Fibroblast of lung (primary cell): Measurements from ENCODE around the gene AKT1S1. TPM values are rescaled to one million over a fixed set of nuclear protein-coding genes. Genes with fewer than 3 reads are reported as not detected.
A peak's percentile ranks its signal among the peaks of the same experiment; 100 is the strongest.

Source experiments
- DNase-seq, 2 donors: peaks; one replicate each; pipeline versions ENCODE4 v3.0.0 to v3.0.0-alpha.2; 2010; ENCODE audit warnings: low read depth in 2 of 2
- H2AFZ ChIP-seq: 2 replicates; pipeline ENCODE4 v1.5.1; 2012; ENCODE audit warnings: low read length, control low read depth, inconsistent platforms
- H3K27ac ChIP-seq: 2 replicates; pipeline ENCODE4 v1.5.1; 2011; ENCODE audit warnings: low read length, control low read depth; ENCODE audit not compliant: insufficient read depth
- H3K27me3 ChIP-seq: 2 replicates; pipeline ENCODE4 v1.5.1; 2011; ENCODE audit warnings: mild to moderate bottlenecking, low read length; ENCODE audit not compliant: control insufficient read depth, insufficient read depth
- H3K36me3 ChIP-seq: 2 replicates; pipeline ENCODE4 v1.5.1; 2011; ENCODE audit warnings: low read length; ENCODE audit not compliant: control insufficient read depth, insufficient read depth
- H3K4me1 ChIP-seq: 2 replicates; pipeline ENCODE4 v1.5.1; 2011; ENCODE audit warnings: low read length; ENCODE audit not compliant: control insufficient read depth, insufficient read depth; ENCODE audit errors: extremely low read depth
- H3K4me2 ChIP-seq: 2 replicates; pipeline ENCODE4 v1.5.1; 2011; ENCODE audit warnings: low read length, control low read depth; ENCODE audit not compliant: insufficient read depth; ENCODE audit errors: extremely low read depth
- H3K4me3 ChIP-seq, 4 experiments: fragments of 200-600 bp in 1 of 4; sonication (generic) in 1 of 4; replicated peaks in 1 of 4; 2 replicates each; pipeline ENCODE4 v1.5.1; 2011 to 2016; ENCODE audit warnings: low read length in 4 of 4, low read depth in 3 of 4, mild to moderate bottlenecking in 3 of 4, control low read depth in 2 of 4, inconsistent platforms in 1 of 4, mixed read lengths in 1 of 4; ENCODE audit not compliant: insufficient read depth in 1 of 4; ENCODE audit errors: control extremely low read depth in 1 of 4
- H3K79me2 ChIP-seq: 2 replicates; pipeline ENCODE4 v1.5.1; 2012; ENCODE audit warnings: mild to moderate bottlenecking, low read length, inconsistent platforms; ENCODE audit not compliant: control insufficient read depth, insufficient read depth
- H3K9ac ChIP-seq: 2 replicates; pipeline ENCODE4 v1.5.1; 2011; ENCODE audit warnings: mild to moderate bottlenecking, low read length, control low read depth; ENCODE audit not compliant: insufficient read depth
- H3K9me3 ChIP-seq: 2 replicates; pipeline ENCODE4 v1.5.1; 2012; ENCODE audit warnings: low read depth, low read length; ENCODE audit not compliant: control insufficient read depth, insufficient read depth
- H4K20me1 ChIP-seq: 2 replicates; pipeline ENCODE4 v1.5.1; 2011; ENCODE audit warnings: low read length; ENCODE audit not compliant: control insufficient read depth, insufficient read depth; ENCODE audit errors: extremely low read depth
- CTCF ChIP-seq, 2 donors: IDR thresholded peaks in 1 of 2; conservative IDR thresholded peaks in 1 of 2; 1 replicate in 1 of 2; 2 replicates in 1 of 2; pipeline ENCODE4 v1.5.1; 2011 to 2012; ENCODE audit warnings: low read length in 2 of 2, control low read depth in 1 of 2, inconsistent platforms in 1 of 2, low read depth in 1 of 2, mild to moderate bottlenecking in 1 of 2
- EZH2 ChIP-seq: IDR thresholded peaks from 2 replicates; pipeline ENCODE4 v1.5.1; 2012; ENCODE audit warnings: low read length, control low read depth, mild to moderate bottlenecking; ENCODE audit errors: missing control alignments
- polyA plus RNA-seq, 2 donors: library from polyadenylated mRNA; depleted of rRNA in 1 of 2; stranded (reverse) in 1 of 2; unstranded in 1 of 2; fragments of >200 nt; gene quantifications; 2 replicates each; pipeline ENCODE4 v1.2.1, GENCODE V29; 2011 to 2012; ENCODE audit warnings: missing spikeins in 1 of 2
- total RNA-seq: library from RNA; depleted of rRNA; stranded (reverse); fragments of >200 nt; gene quantifications from 2 replicates; pipeline ENCODE4 v1.2.1, GENCODE V29; 2014

AKT1S1 gene
- total and polyA plus RNA-seq, 2 donors (not counting 1 experiment from before 2014, with no cell fraction given) = 12.2 to 37.4 TPM

- Histone ChIP-seq H3K79me2 (peaks cover 58% of the 10 kb centered on the region), H3K4me1 (peaks cover 4% of the 10 kb centered on the region), H3K9me3 (no peaks in the 10 kb centered on the region), H3K27me3 (no peaks in the 10 kb centered on the region), H4K20me1 (no peaks in the 10 kb centered on the region), H3K4me2 (no peak overlapping the region), H3K36me3 (peaks cover 15% of the 10 kb centered on the region), H3K9ac (no peak overlapping the region), H3K27ac (no peak overlapping the region), H2AFZ (no peak overlapping the region), H3K4me3 (no peak overlapping the region)
- TF ChIP-seq CTCF (conservative IDR thresholded peaks at IDR 0.05 in 1 of 2, IDR thresholded peaks at IDR 0.05 in 1 of 2; ENCODE audit: low read depth in 1 of 2, low read length in 2 of 2) (peak in 1 of 2 donors; percentile 8), EZH2 (no peak)
- no peak for DNase-seq
Measured at GRCh38 chr19:49916839-49917733, 39.9 kb upstream of the AKT1S1 start.

GRCh38 chr19:49915271-49915670 is 38.1 kb upstream of the AKT1S1 start:
- no peak for DNase-seq
- Histone ChIP-seq H3K36me3 (peaks cover 10% of the 10 kb centered on the region), H2AFZ (no peak overlapping the region), H3K4me2 (no peak overlapping the region), H3K27me3 (no peaks in the 10 kb centered on the region), H4K20me1 (no peaks in the 10 kb centered on the region), H3K4me1 (no peaks in the 10 kb centered on the region), H3K79me2 (peaks cover 42% of the 10 kb centered on the region), H3K4me3 (no peak overlapping the region), H3K27ac (no peak overlapping the region), H3K9ac (no peak overlapping the region), H3K9me3 (no peaks in the 10 kb centered on the region)
- TF ChIP-seq CTCF (conservative IDR thresholded peaks at IDR 0.05 in 1 of 2, IDR thresholded peaks at IDR 0.05 in 1 of 2; ENCODE audit: low read depth in 1 of 2, low read length in 2 of 2) (no peak), EZH2 (no peak)

- Histone ChIP-seq H3K36me3 (peaks cover 17% of the 10 kb centered on the region), H3K27me3 (no peaks in the 10 kb centered on the region), H3K4me1 (no peaks in the 10 kb centered on the region), H2AFZ (no peak overlapping the region), H3K4me3 (no peak overlapping the region), H4K20me1 (no peaks in the 10 kb centered on the region), H3K9me3 (no peaks in the 10 kb centered on the region), H3K9ac (no peak overlapping the region), H3K79me2 (peaks cover 31% of the 10 kb centered on the region), H3K4me2 (no peak overlapping the region), H3K27ac (no peak overlapping the region)
- no peak for TF ChIP-seq EZH2
- TF ChIP-seq CTCF (conservative IDR thresholded peaks at IDR 0.05 in 1 of 2, IDR thresholded peaks at IDR 0.05 in 1 of 2; ENCODE audit: low read depth in 1 of 2, low read length in 2 of 2) = no peak
- DNase-seq = no peak
Measured at GRCh38 chr19:49913720-49914119, 36.6 kb upstream of the AKT1S1 start.
